K562 (cell line): ENCODE data around the gene CRYZL1. TPM values are rescaled to one million over a fixed set of nuclear protein-coding genes. Genes with fewer than 3 reads are reported as not detected.

ENCODE experiments used
- ATAC-seq: fragments of 200-7000 bp; cut with Tn5 transposase; 3 replicates; pipeline ENCODE4 v1.9.1; 2020; ENCODE audit warnings: moderate library complexity
- BruUV-seq: library from RNA; stranded (reverse); fragments of 400-500 nt; replicated peaks from 2 replicates; lab custom pipeline; 2021; lab: Mats Ljungman, UMichigan
- CTCF ChIA-PET: fragments of 300-600 bp; formaldehyde crosslinking; extraction: SDS; loops from one replicate; lab custom pipeline; 2021; ENCODE audit warnings: low intra/inter-chr PET ratio; lab: Yijun Ruan, JAX
- POLR2A ChIA-PET: fragments of 300-600, 350-650 bp; sonication (Branson Sonifier 250); formaldehyde crosslinking; extraction: SDS; loops from one replicate; lab custom pipeline; 2021; ENCODE audit warnings: antibody characterized with exemption, inconsistent platforms; lab: Yijun Ruan, JAX
- DNase-seq, 4 experiments: peaks; one replicate each; pipeline versions ENCODE4 v3.0.0 to v3.0.0-alpha.2; 2011 to 2018; ENCODE audit warnings: low spot score in 3 of 4, mixed read lengths in 3 of 4; ENCODE audit errors: extremely low read depth in 1 of 4
- FAIRE-seq: peaks from 2 replicates; lab custom pipeline; 2011; peaks lifted over from hg19 to GRCh38; lab: Jason Lieb, UNC
- H2AFZ ChIP-seq: 2 replicates; pipeline ENCODE4 v1.6.0; 2011; ENCODE audit warnings: low read depth, low read length, control low read depth, inconsistent platforms
- H3K27ac ChIP-seq: fragments of 200-600 bp; 3 replicates; pipeline ENCODE4 v1.8.0; 2011; ENCODE audit warnings: low read depth, mild to moderate bottlenecking, control low read depth, inconsistent platforms, low read length, moderate library complexity, mixed read lengths; ENCODE audit errors: extremely low read depth
- H3K27me3 ChIP-seq, 2 experiments: fragments of 300-600 bp in 1 of 2; 2 replicates in 1 of 2; 3 replicates in 1 of 2; pipeline versions ENCODE4 v1.6.0 to v1.8.0; 2011; ENCODE audit warnings: inconsistent platforms in 2 of 2, low read length in 2 of 2, mild to moderate bottlenecking in 1 of 2, mixed read lengths in 1 of 2, moderate library complexity in 1 of 2; ENCODE audit not compliant: control insufficient read depth in 2 of 2, insufficient read depth in 2 of 2
- H3K36me3 ChIP-seq: fragments of 300-600 bp; 3 replicates; pipeline ENCODE4 v1.8.0; 2011; ENCODE audit warnings: mild to moderate bottlenecking, low read length, inconsistent platforms; ENCODE audit not compliant: control insufficient read depth, insufficient read depth
- H3K4me1 ChIP-seq, 2 experiments: fragments of 200-600 bp in 1 of 2; replicated peaks in 1 of 2; 2 replicates in 1 of 2; 3 replicates in 1 of 2; pipeline versions ENCODE4 v1.5.1 to v1.8.0; 2011; ENCODE audit warnings: inconsistent platforms in 2 of 2, low read length in 2 of 2, mild to moderate bottlenecking in 1 of 2, mixed read lengths in 1 of 2, moderate library complexity in 1 of 2; ENCODE audit not compliant: control insufficient read depth in 2 of 2, insufficient read depth in 2 of 2
- H3K4me2 ChIP-seq: 2 replicates; pipeline ENCODE4 v1.6.1; 2011; ENCODE audit warnings: low read length, control low read depth, inconsistent platforms, mixed read lengths; ENCODE audit not compliant: insufficient read depth
- H3K4me3 ChIP-seq: fragments of 200-600 bp; sonication (generic), shearing (Covaris generic); 2 replicates; pipeline ENCODE4 v1.5.1; 2016; ENCODE audit warnings: control low read depth, inconsistent platforms
- H3K79me2 ChIP-seq: fragments of 200-600 bp; 3 replicates; pipeline ENCODE4 v1.8.0; 2011; ENCODE audit warnings: low read length, inconsistent platforms; ENCODE audit not compliant: control insufficient read depth, insufficient read depth
- H3K9ac ChIP-seq, 2 experiments: 2 replicates each; pipeline versions ENCODE4 v1.6.0 to v1.6.1; 2011; ENCODE audit warnings: low read depth in 2 of 2, low read length in 2 of 2, control low read depth in 1 of 2, inconsistent platforms in 1 of 2, mild to moderate bottlenecking in 1 of 2, mixed read lengths in 1 of 2; ENCODE audit not compliant: insufficient read depth in 1 of 2
- H3K9me1 ChIP-seq: one replicate; pipeline ENCODE4 v1.6.0; 2011; ENCODE audit warnings: inconsistent platforms, mild to moderate bottlenecking, low read length, moderate library complexity; ENCODE audit not compliant: control insufficient read depth, insufficient read depth
- H3K9me3 ChIP-seq: replicated peaks from 2 replicates; pipeline ENCODE4 v1.5.1; 2011; ENCODE audit warnings: low read depth, low read length, inconsistent platforms; ENCODE audit not compliant: control insufficient read depth, insufficient read depth
- H4K20me1 ChIP-seq: replicated peaks from 2 replicates; pipeline ENCODE4 v1.6.1; 2011; ENCODE audit warnings: low read length, inconsistent platforms, mixed read lengths; ENCODE audit not compliant: control insufficient read depth, insufficient read depth
- CBX1 ChIP-seq: sonication (generic); IDR thresholded peaks from 2 replicates; pipeline ENCODE4 v1.6.1; 2016; ENCODE audit warnings: antibody characterized with exemption, low read depth, mild to moderate bottlenecking
- KAT2B ChIP-seq: IDR thresholded peaks from one replicate; pipeline ENCODE4 v1.6.1; 2012; ENCODE audit warnings: low read depth, mild to moderate bottlenecking, control low read depth, inconsistent platforms, low read length, moderate library complexity
- MBD2 ChIP-seq: sonication (generic); IDR thresholded peaks from 2 replicates; pipeline ENCODE4 v1.6.1; 2016; ENCODE audit warnings: low read depth, borderline replicate concordance
- MCM3 ChIP-seq: fragments of 450-650 bp; IDR thresholded peaks from 2 replicates; pipeline ENCODE4 v1.6.1; 2016
- NFATC3 ChIP-seq: fragments of 450-650 bp; IDR thresholded peaks from 2 replicates; pipeline ENCODE4 v1.6.1; 2017; ENCODE audit warnings: mild to moderate bottlenecking
- PHF8 ChIP-seq: fragments of 200-600 bp; sonication (generic); IDR thresholded peaks from 2 replicates; pipeline ENCODE4 v1.6.1; 2012; ENCODE audit warnings: mixed run types, mild to moderate bottlenecking, inconsistent platforms, low read length, moderate library complexity, borderline replicate concordance
- PTRF ChIP-seq: fragments of 450-650 bp; IDR thresholded peaks from 2 replicates; pipeline ENCODE4 v1.6.1; 2016; ENCODE audit warnings: mild to moderate bottlenecking, missing genetic modification characterization, missing compliant biosample characterization
- RCOR1 ChIP-seq, 2 experiments: IDR thresholded peaks; 2 replicates each; pipeline ENCODE4 v1.6.1; 2012; ENCODE audit warnings: low read depth in 2 of 2, low read length in 2 of 2, borderline replicate concordance in 1 of 2, improper control_type of control experiment in 1 of 2
- WGBS: fragments of 100-300 bp; shearing (Covaris generic); methylation state at CpG from one replicate; pipeline ENCODE4 v1.1.6; 2016; ENCODE audit warnings: low coverage, mixed read lengths; ENCODE audit not compliant: insufficient coverage; ENCODE audit errors: missing lambda C conversion rate; 5-methylcytosine and 5-hydroxymethylcytosine counted together
- in situ Hi-C: fragments of 300-500 bp; cut with MboI; formaldehyde crosslinking; loops from 4 replicates; pipeline ENCODE4 v1.15.0; 2018; ENCODE audit warnings: inconsistent platforms, mixed read lengths
- intact Hi-C: fragments of 100-400 bp; cut with micrococcal nuclease; formaldehyde crosslinking; loops from 2 replicates; pipeline ENCODE4 v1.14.2; 2022
- polyA plus RNA-seq, 8 experiments: library from polyadenylated mRNA; depleted of rRNA in 4 of 8; stranded (reverse) in 5 of 8; unstranded in 3 of 8; fragments of >200 nt; fragmentation: Nextera tagmentation in 2 of 8; fragmentation: Illumina TruSeq in 1 of 8; extraction: Ambion mirVana in 2 of 8; extraction: Trizol in 1 of 8; gene quantifications; 2 replicates each; pipeline versions ENCODE4 v1.2.1 to v1.2.3, GENCODE V29; 2011 to 2014; ENCODE audit warnings: inconsistent platforms in 1 of 8, missing spikeins in 1 of 8
- total RNA-seq, 7 experiments: library from RNA; depleted of rRNA in 6 of 7; stranded (reverse); fragments of >200 nt in 6 of 7; fragmentation: Illumina TruSeq in 2 of 7; extraction: Trizol in 2 of 7; gene quantifications; 2 replicates each; pipeline versions ENCODE4 v1.2.1 to v1.2.3, GENCODE V29; 2011 to 2021; ENCODE audit warnings: low replicate concordance in 1 of 7
- TF ChIP-seq, protein P1 (sequence below): sonication (generic); formaldehyde crosslinking; IDR thresholded peaks from 2 replicates; pipeline ENCODE4 v1.8.1; 2023; ENCODE audit warnings: mild to moderate bottlenecking, missing genetic modification reagents
- TF ChIP-seq, protein P2 (sequence below): sonication (generic); formaldehyde crosslinking; IDR thresholded peaks from 2 replicates; pipeline ENCODE4 v1.9.0; 2022; ENCODE audit warnings: mild to moderate bottlenecking, missing genetic modification reagents
- TF ChIP-seq, protein P3 (sequence below), 2 experiments: fragments of 450-650 bp; conservative IDR thresholded peaks; 2 replicates each; pipeline ENCODE4 v1.6.1; 2017; ENCODE audit warnings: mild to moderate bottlenecking in 2 of 2, moderate library complexity in 2 of 2
- TF ChIP-seq, protein P4 (sequence below): sonication (generic); formaldehyde crosslinking; IDR thresholded peaks from 2 replicates; pipeline ENCODE4 v1.8.0; 2022; ENCODE audit warnings: mild to moderate bottlenecking, low read depth, missing genetic modification reagents
- TF ChIP-seq, protein P5 (sequence below): fragments of 450-650 bp; IDR thresholded peaks from 2 replicates; pipeline ENCODE4 v1.6.1; 2016; ENCODE audit warnings: low read depth, mild to moderate bottlenecking, moderate library complexity

CRYZL1 gene
- total and polyA plus RNA-seq, 9 of the 15 experiments (the other 6 are each of a cell fraction or from before 2014, with no cell fraction given): 19.9 to 98.2 (median 39.2) TPM

DNA sequence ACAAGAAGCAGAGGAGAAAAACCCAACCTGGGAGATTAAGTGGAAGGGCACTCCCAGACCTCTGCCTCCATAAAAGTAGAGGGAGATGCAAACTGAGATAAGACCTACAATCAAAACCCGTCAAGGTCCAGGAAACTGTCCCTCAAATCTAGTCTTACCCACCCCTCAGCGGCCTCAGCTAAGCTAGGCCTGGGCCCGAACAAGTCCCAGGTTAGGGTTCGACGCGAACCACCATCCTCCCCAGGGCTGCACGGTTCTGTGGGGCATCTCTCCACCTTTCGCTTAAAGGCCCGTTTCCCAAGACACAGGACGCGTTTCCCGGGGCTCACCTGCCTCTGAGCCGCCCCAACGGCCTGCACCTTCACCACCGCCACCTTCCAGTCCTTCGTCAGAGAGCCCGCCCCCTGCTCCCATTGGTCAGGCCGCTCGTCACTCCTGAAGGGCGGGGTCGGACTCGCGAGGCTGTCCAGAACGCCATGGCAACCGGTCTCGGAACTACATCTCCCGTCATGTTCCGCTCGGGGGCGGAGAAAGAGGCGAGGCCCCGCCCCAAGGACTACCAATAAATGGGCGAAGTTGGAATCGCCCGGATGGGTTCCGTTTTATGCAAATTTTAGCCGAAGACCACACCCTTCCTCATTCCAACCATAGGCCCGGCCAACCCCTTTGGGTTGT, at the start of gene CRYZL1 (continued):
- TF ChIP-seq, protein P1, sequence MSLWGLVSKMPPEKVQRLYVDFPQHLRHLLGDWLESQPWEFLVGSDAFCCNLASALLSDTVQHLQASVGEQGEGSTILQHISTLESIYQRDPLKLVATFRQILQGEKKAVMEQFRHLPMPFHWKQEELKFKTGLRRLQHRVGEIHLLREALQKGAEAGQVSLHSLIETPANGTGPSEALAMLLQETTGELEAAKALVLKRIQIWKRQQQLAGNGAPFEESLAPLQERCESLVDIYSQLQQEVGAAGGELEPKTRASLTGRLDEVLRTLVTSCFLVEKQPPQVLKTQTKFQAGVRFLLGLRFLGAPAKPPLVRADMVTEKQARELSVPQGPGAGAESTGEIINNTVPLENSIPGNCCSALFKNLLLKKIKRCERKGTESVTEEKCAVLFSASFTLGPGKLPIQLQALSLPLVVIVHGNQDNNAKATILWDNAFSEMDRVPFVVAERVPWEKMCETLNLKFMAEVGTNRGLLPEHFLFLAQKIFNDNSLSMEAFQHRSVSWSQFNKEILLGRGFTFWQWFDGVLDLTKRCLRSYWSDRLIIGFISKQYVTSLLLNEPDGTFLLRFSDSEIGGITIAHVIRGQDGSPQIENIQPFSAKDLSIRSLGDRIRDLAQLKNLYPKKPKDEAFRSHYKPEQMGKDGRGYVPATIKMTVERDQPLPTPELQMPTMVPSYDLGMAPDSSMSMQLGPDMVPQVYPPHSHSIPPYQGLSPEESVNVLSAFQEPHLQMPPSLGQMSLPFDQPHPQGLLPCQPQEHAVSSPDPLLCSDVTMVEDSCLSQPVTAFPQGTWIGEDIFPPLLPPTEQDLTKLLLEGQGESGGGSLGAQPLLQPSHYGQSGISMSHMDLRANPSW (CRISPR knock-in tag): no peak
- no peak for TF ChIP-seq PTRF (tag)
- TF ChIP-seq, protein P2, sequence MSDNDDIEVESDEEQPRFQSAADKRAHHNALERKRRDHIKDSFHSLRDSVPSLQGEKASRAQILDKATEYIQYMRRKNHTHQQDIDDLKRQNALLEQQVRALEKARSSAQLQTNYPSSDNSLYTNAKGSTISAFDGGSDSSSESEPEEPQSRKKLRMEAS: peak; percentile 79
- TF ChIP-seq MBD2: peak; percentile 96
- no peak for TF ChIP-seq KAT2B
- TF ChIP-seq PHF8: peak; percentile 95; the same call in 1 of the 2 replicates

DNA sequence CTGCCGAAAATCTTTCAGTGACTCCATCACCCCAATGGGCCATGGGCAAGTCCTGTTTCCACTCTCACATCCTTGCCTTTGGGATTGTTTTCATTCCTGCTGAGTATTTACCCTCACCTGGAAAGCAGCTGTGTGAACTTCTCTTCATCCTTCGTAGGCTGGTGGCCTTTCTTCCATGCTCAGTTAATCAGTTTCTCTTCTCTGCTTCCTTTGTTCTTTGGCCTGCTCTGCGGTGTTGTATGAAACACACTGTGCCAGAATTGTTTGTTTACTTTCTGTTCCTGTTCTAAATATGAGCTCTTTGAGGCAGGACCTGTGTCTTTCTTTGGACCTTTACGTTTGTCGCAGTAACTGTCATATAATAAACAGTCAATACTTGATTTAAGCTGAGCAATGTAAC, 49.3 kb upstream of the CRYZL1 start:
- intact Hi-C loops (no loop called here), in situ Hi-C loops (no loop called here)
- H3K9ac ChIP-seq: no peak overlapping the region
- WGBS: 29% methylated on average over 5 of the region's 5 CpGs
- H3K9me1 ChIP-seq: no peaks in the 10 kb centered on the region
- H3K4me2 ChIP-seq: no peak overlapping the region
- H3K79me2 ChIP-seq: no peaks in the 10 kb centered on the region
- CTCF ChIA-PET: no interaction called here
- H4K20me1 ChIP-seq: no peaks in the 10 kb centered on the region
- H3K4me3 ChIP-seq: no peak overlapping the region
- no peaks in the 10 kb centered on the region for H3K4me1 ChIP-seq
- FAIRE-seq (no peak), DNase-seq (no peak), ATAC-seq (no peak)
- TF ChIP-seq MCM3 (no peak), CBX1 (no peak), RCOR1 (IDR thresholded peaks at IDR 0.05; ENCODE audit: borderline replicate concordance in 1 of 2, low read depth in 2 of 2, low read length in 2 of 2) (no peak), NFATC3 (no peak)
- TF ChIP-seq, protein P3, sequence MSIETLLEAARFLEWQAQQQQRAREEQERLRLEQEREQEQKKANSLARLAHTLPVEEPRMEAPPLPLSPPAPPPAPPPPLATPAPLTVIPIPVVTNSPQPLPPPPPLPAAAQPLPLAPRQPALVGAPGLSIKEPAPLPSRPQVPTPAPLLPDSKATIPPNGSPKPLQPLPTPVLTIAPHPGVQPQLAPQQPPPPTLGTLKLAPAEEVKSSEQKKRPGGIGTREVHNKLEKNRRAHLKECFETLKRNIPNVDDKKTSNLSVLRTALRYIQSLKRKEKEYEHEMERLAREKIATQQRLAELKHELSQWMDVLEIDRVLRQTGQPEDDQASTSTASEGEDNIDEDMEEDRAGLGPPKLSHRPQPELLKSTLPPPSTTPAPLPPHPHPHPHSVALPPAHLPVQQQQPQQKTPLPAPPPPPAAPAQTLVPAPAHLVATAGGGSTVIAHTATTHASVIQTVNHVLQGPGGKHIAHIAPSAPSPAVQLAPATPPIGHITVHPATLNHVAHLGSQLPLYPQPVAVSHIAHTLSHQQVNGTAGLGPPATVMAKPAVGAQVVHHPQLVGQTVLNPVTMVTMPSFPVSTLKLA (conservative IDR thresholded peaks at IDR 0.05): no peak
- TF ChIP-seq, protein P4, sequence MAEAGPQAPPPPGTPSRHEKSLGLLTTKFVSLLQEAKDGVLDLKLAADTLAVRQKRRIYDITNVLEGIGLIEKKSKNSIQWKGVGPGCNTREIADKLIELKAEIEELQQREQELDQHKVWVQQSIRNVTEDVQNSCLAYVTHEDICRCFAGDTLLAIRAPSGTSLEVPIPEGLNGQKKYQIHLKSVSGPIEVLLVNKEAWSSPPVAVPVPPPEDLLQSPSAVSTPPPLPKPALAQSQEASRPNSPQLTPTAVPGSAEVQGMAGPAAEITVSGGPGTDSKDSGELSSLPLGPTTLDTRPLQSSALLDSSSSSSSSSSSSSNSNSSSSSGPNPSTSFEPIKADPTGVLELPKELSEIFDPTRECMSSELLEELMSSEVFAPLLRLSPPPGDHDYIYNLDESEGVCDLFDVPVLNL (CRISPR knock-in tag): no peak
- TF ChIP-seq, protein P5, sequence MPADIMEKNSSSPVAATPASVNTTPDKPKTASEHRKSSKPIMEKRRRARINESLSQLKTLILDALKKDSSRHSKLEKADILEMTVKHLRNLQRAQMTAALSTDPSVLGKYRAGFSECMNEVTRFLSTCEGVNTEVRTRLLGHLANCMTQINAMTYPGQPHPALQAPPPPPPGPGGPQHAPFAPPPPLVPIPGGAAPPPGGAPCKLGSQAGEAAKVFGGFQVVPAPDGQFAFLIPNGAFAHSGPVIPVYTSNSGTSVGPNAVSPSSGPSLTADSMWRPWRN: no peak
- H3K36me3 ChIP-seq: no peaks in the 10 kb centered on the region
- no peaks in the 10 kb centered on the region for H3K9me3 ChIP-seq
- no peak overlapping the region for H3K27ac ChIP-seq
- no peak overlapping the region for H2AFZ ChIP-seq
- H3K27me3 ChIP-seq: peaks cover 11 to 14% of the 10 kb centered on the region in 2 experiments; a peak in 4 of 5 replicates
- BruUV-seq: no TSS peak
- POLR2A ChIA-PET: interaction anchor here (1.0 kb wide), 1 partner anchor 13 kb away, joined by 3 read pairs; no protein-coding TSS in a partner anchor
